Superior temporal gyrus (tissue), 1 donor: ENCODE data around the gene CA7.

Experiments used
- DNase-seq: peaks from one replicate; pipeline ENCODE4 v3.0.0-alpha.2; 2016; ENCODE audit errors: extremely low spot score

CA7 gene

GRCh38 chr16:66898933-66899309 is 54.7 kb downstream of the CA7 start:
- DNase-seq = no peak

GRCh38 chr16:66899310-66899944 is 55.2 kb downstream of the CA7 start:
- no peak for DNase-seq

- DNase-seq = no peak
These were observed 55.9 kb downstream of the CA7 start for GRCh38 chr16:66899945-66900710.

- no peak for DNase-seq
These were observed 56.7 kb downstream of the CA7 start for GRCh38 chr16:66900721-66901441.

DNA sequence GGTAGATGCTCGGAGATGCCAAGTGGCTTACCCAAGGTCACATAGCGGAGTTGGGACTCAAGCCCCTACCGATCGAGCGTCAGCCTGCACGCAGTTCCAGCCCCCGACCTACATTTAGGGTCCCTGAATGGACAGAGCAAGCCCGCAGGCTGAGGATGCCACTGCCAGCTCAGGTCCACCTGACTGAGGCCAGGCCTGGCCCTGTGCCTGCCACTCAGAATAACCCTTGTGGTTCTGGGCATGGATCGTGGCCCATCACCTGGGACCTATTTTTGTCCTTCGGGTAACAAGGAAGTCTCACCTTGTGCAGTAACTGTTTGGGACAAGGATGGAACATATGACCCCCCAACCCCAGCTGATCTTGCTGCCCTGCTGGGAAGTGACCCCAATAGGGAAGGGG is 57.4 kb downstream of the CA7 start:
- DNase-seq = no peak

DNA sequence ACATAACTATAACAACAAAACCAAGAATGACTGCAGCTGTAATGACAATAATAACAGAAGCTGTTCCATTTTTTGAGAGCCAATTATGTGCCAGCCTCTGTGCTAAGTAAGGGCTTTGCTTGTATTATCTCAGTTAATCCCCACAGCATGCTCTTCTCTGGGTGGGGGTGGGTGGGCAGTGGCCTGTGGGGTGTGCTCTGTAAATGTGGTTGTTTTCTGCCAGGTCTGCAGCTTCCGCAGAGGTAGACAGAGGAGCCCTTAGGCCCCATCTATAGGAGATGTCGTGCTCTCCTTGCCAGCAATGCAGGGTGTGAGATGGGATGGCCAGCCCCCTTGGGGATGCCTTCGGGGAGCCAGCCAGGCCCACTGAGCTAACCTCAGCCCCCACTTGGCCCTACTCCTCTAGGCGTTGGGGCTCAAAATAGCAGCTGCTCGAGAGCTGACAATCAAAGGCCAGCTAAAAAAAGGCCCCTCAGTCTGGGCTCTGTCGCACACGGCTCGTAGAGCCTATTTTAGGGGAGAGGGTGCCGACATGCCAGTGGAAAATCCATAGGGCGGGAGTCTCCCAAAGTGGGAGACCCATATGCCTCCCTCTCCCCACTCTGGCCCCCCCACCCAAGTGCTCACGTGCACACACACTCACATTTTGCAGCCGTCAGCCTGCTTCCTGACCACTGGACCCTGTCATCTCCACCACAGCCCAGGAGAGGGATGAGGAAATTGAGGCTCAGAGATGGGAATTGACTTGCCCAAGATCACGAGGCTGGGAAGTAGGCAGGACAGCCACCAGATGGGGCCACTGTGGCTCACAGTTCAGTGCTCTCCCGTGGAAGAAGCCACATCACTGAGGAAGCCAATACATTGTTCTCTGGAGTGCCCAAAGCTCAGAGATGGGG is 58.7 kb downstream of the CA7 start:
- DNase-seq = no peak
